ENCODE measurements around the gene MAOB. TPM values are rescaled to one million over a fixed set of nuclear protein-coding genes. Genes with fewer than 3 reads are reported as not detected.

Gene MAOB
- total and polyA plus RNA-seq, 2 donors (not counting 1 experiment from before 2014, with no cell fraction given), result 3.8 to 4.6 TPM

GRCh38 chrX:43840265-43840664 lies 42.0 kb downstream of the MAOB start:
- Histone ChIP-seq H3K9ac (ENCODE audit: insufficient read depth, low read length) (no peak overlapping the region), H4K20me1 (ENCODE audit: control insufficient read depth, extremely low read depth, insufficient read depth, low read length) (no peaks in the 10 kb centered on the region), H3K27ac (ENCODE audit: insufficient read depth, low read length) (no peak overlapping the region), H3K4me2 (ENCODE audit: extremely low read depth, insufficient read depth, low read length) (no peak overlapping the region), H3K27me3 (ENCODE audit: control insufficient read depth, insufficient read depth, low read length) (no peaks in the 10 kb centered on the region), H3K79me2 (ENCODE audit: control insufficient read depth, insufficient read depth, low read length) (no peaks in the 10 kb centered on the region), H3K4me3 (replicated peaks in 1 of 4; ENCODE audit: control extremely low read depth in 1 of 4, insufficient read depth in 1 of 4, low read depth in 3 of 4, low read length in 4 of 4) (no peak overlapping the region), H3K9me3 (ENCODE audit: control insufficient read depth, insufficient read depth, low read depth, low read length) (no peaks in the 10 kb centered on the region), H3K4me1 (ENCODE audit: control insufficient read depth, extremely low read depth, insufficient read depth, low read length) (no peaks in the 10 kb centered on the region), H2AFZ (ENCODE audit: low read length) (no peak overlapping the region), H3K36me3 (ENCODE audit: control insufficient read depth, insufficient read depth, low read length) (no peaks in the 10 kb centered on the region)
- TF ChIP-seq EZH2 (IDR thresholded peaks at IDR 0.05; ENCODE audit: low read length, missing control alignments) (no peak), CTCF (conservative IDR thresholded peaks at IDR 0.05 in 1 of 2, IDR thresholded peaks at IDR 0.05 in 1 of 2; ENCODE audit: low read depth in 1 of 2, low read length in 2 of 2) (no peak)
- no peak for DNase-seq (ENCODE audit: low read depth in 2 of 2)

- Histone ChIP-seq H3K4me2 (ENCODE audit: extremely low read depth, insufficient read depth, low read length) (no peak overlapping the region), H3K4me1 (ENCODE audit: control insufficient read depth, extremely low read depth, insufficient read depth, low read length) (no peaks in the 10 kb centered on the region), H3K27me3 (ENCODE audit: control insufficient read depth, insufficient read depth, low read length) (no peaks in the 10 kb centered on the region), H4K20me1 (ENCODE audit: control insufficient read depth, extremely low read depth, insufficient read depth, low read length) (no peaks in the 10 kb centered on the region), H3K9me3 (ENCODE audit: control insufficient read depth, insufficient read depth, low read depth, low read length) (no peaks in the 10 kb centered on the region), H3K9ac (ENCODE audit: insufficient read depth, low read length) (no peak overlapping the region), H2AFZ (ENCODE audit: low read length) (no peak overlapping the region), H3K79me2 (ENCODE audit: control insufficient read depth, insufficient read depth, low read length) (no peaks in the 10 kb centered on the region), H3K36me3 (ENCODE audit: control insufficient read depth, insufficient read depth, low read length) (no peaks in the 10 kb centered on the region), H3K27ac (ENCODE audit: insufficient read depth, low read length) (no peak overlapping the region), H3K4me3 (replicated peaks in 1 of 4; ENCODE audit: control extremely low read depth in 1 of 4, insufficient read depth in 1 of 4, low read depth in 3 of 4, low read length in 4 of 4) (no peak overlapping the region)
- peak; percentile 22 to 51 for TF ChIP-seq CTCF (conservative IDR thresholded peaks at IDR 0.05 in 1 of 2, IDR thresholded peaks at IDR 0.05 in 1 of 2; ENCODE audit: low read depth in 1 of 2, low read length in 2 of 2)
- TF ChIP-seq EZH2 (IDR thresholded peaks at IDR 0.05; ENCODE audit: low read length, missing control alignments), result no peak
- DNase-seq (ENCODE audit: low read depth in 2 of 2), result peak; percentile 13 to 45
These were observed 45.6 kb downstream of the MAOB start for GRCh38 chrX:43836435-43837184.

GRCh38 chrX:43835559-43835958 lies 46.7 kb downstream of the MAOB start:
- H3K9me3 ChIP-seq (ENCODE audit: control insufficient read depth, insufficient read depth, low read depth, low read length), result no peaks in the 10 kb centered on the region

More at GRCh38 chrX:43835559-43835958, 46.7 kb downstream of the MAOB start:
- no peaks in the 10 kb centered on the region for H3K4me1 ChIP-seq (ENCODE audit: control insufficient read depth, extremely low read depth, insufficient read depth, low read length)
- no peak overlapping the region for H3K4me3 ChIP-seq (replicated peaks in 1 of 4; ENCODE audit: control extremely low read depth in 1 of 4, insufficient read depth in 1 of 4, low read depth in 3 of 4, low read length in 4 of 4)
- no peak overlapping the region for H3K27ac ChIP-seq (ENCODE audit: insufficient read depth, low read length)
- H3K9ac ChIP-seq (ENCODE audit: insufficient read depth, low read length), result no peak overlapping the region
- no peaks in the 10 kb centered on the region for H3K27me3 ChIP-seq (ENCODE audit: control insufficient read depth, insufficient read depth, low read length)
- no peaks in the 10 kb centered on the region for H3K79me2 ChIP-seq (ENCODE audit: control insufficient read depth, insufficient read depth, low read length)
- no peak overlapping the region for H3K4me2 ChIP-seq (ENCODE audit: extremely low read depth, insufficient read depth, low read length)
- no peak overlapping the region for H2AFZ ChIP-seq (ENCODE audit: low read length)
- no peaks in the 10 kb centered on the region for H3K36me3 ChIP-seq (ENCODE audit: control insufficient read depth, insufficient read depth, low read length)
- DNase-seq (ENCODE audit: low read depth in 2 of 2), result no peak
- H4K20me1 ChIP-seq (ENCODE audit: control insufficient read depth, extremely low read depth, insufficient read depth, low read length), result no peaks in the 10 kb centered on the region
- TF ChIP-seq EZH2 (IDR thresholded peaks at IDR 0.05; ENCODE audit: low read length, missing control alignments), result no peak
- no peak for TF ChIP-seq CTCF (conservative IDR thresholded peaks at IDR 0.05 in 1 of 2, IDR thresholded peaks at IDR 0.05 in 1 of 2; ENCODE audit: low read depth in 1 of 2, low read length in 2 of 2)

Measured in fibroblast of lung (primary cell).